Endothelial cell of umbilical vein (primary cell): ENCODE measurements around the gene CHTOP. TPM values are rescaled to one million over a fixed set of nuclear protein-coding genes. Genes with fewer than 3 reads are reported as not detected.

Experiments used
- BruUV-seq: library from RNA; stranded (reverse); fragments of 400-500 nt; replicated peaks from 2 replicates; lab custom pipeline; 2021; lab: Mats Ljungman, UMichigan
- CTCF ChIA-PET: fragments of 300-600, 350-600 bp; sonication (Branson Sonifier 250); formaldehyde crosslinking; loops from one replicate; lab custom pipeline; 2021; ENCODE audit warnings: antibody characterized with exemption, inconsistent platforms; lab: Charles Lee
- POLR2A ChIA-PET: fragments of 300-600, 350-600 bp; sonication (Branson Sonifier 250); formaldehyde crosslinking; loops from one replicate; lab custom pipeline; 2021; ENCODE audit warnings: antibody characterized with exemption, inconsistent platforms; lab: Charles Lee
- DNase-seq: peaks from one replicate; pipeline ENCODE4 v3.0.0-alpha.2; 2011; ENCODE audit warnings: low read depth, low spot score
- FAIRE-seq: peaks from 2 replicates; lab custom pipeline; 2011; peaks lifted over from hg19 to GRCh38; lab: Jason Lieb, UNC
- H2AFZ ChIP-seq: 2 replicates; pipeline ENCODE4 v1.6.0; 2012; ENCODE audit warnings: low read depth, low read length, control low read depth, inconsistent platforms
- H3K27ac ChIP-seq: 2 replicates; pipeline ENCODE4 v1.5.1; 2011; ENCODE audit warnings: low read depth, mild to moderate bottlenecking, control low read depth, low read length, moderate library complexity; ENCODE audit not compliant: insufficient read depth
- H3K27me3 ChIP-seq, 2 experiments: 2 replicates each; pipeline versions ENCODE4 v1.6.0 to v1.6.1; 2011; ENCODE audit warnings: low read length in 2 of 2, mixed read lengths in 1 of 2; ENCODE audit not compliant: control insufficient read depth in 2 of 2, insufficient read depth in 2 of 2
- H3K36me3 ChIP-seq, 2 experiments: 2 replicates in 1 of 2; 3 replicates in 1 of 2; pipeline ENCODE4 v1.5.1; 2011; ENCODE audit warnings: low read length in 2 of 2, mild to moderate bottlenecking in 1 of 2, moderate library complexity in 1 of 2; ENCODE audit not compliant: control insufficient read depth in 2 of 2, insufficient read depth in 2 of 2; ENCODE audit errors: extremely low read depth in 1 of 2
- H3K4me1 ChIP-seq: 3 replicates; pipeline ENCODE4 v1.5.1; 2011; ENCODE audit warnings: mild to moderate bottlenecking, low read length; ENCODE audit not compliant: control insufficient read depth, insufficient read depth; ENCODE audit errors: extremely low read depth
- H3K4me2 ChIP-seq: 2 replicates; pipeline ENCODE4 v1.6.1; 2011; ENCODE audit warnings: low read length, control low read depth, mixed read lengths; ENCODE audit not compliant: insufficient read depth
- H3K4me3 ChIP-seq, 3 experiments: fragments of 200-600 bp in 1 of 3; sonication (generic), shearing (Covaris generic) in 1 of 3; replicated peaks in 1 of 3; 2 replicates each; pipeline ENCODE4 v1.5.1; 2011 to 2016; ENCODE audit warnings: control low read depth in 3 of 3, low read length in 3 of 3, mild to moderate bottlenecking in 2 of 3, inconsistent platforms in 1 of 3, low read depth in 1 of 3, moderate library complexity in 1 of 3; ENCODE audit not compliant: insufficient read depth in 1 of 3
- H3K79me2 ChIP-seq: 2 replicates; pipeline ENCODE4 v1.6.0; 2012; ENCODE audit warnings: low read length, inconsistent platforms; ENCODE audit not compliant: control insufficient read depth, insufficient read depth
- H3K9ac ChIP-seq: replicated peaks from 2 replicates; pipeline ENCODE3; 2011; ENCODE audit warnings: low read length, control low read depth; ENCODE audit not compliant: insufficient read depth; ENCODE audit errors: extremely low read depth
- H3K9me1 ChIP-seq: replicated peaks from 3 replicates; pipeline ENCODE4 v1.6.0; 2011; ENCODE audit warnings: mild to moderate bottlenecking, low read length; ENCODE audit not compliant: control insufficient read depth, insufficient read depth; ENCODE audit errors: extremely low read depth
- H3K9me3 ChIP-seq: replicated peaks from 2 replicates; pipeline ENCODE4 v1.5.1; 2012; ENCODE audit warnings: low read length, inconsistent platforms; ENCODE audit not compliant: control insufficient read depth, insufficient read depth
- H4K20me1 ChIP-seq: replicated peaks from 2 replicates; pipeline ENCODE3; 2011; ENCODE audit warnings: mild to moderate bottlenecking, low read length; ENCODE audit not compliant: control insufficient read depth, insufficient read depth; ENCODE audit errors: extremely low read depth
- CTCF ChIP-seq, 2 donors: IDR thresholded peaks; 1 replicate in 1 of 2; 2 replicates in 1 of 2; pipeline ENCODE4 v1.5.1; 2011; ENCODE audit warnings: low read length in 2 of 2, mild to moderate bottlenecking in 2 of 2, moderate library complexity in 2 of 2, control low read depth in 1 of 2, inconsistent platforms in 1 of 2, low read depth in 1 of 2; ENCODE audit not compliant: insufficient read depth in 1 of 2; ENCODE audit errors: extremely low read depth in 1 of 2
- EZH2 ChIP-seq: IDR thresholded peaks from 2 replicates; pipeline ENCODE4 v1.6.1; 2012; ENCODE audit warnings: borderline replicate concordance, low read depth, mild to moderate bottlenecking, moderate library complexity, low read length, inconsistent platforms; ENCODE audit not compliant: severe bottlenecking
- FOS ChIP-seq: IDR thresholded peaks from 2 replicates; pipeline ENCODE4 v1.6.1; 2011; ENCODE audit warnings: mild to moderate bottlenecking, low read length, moderate library complexity, borderline replicate concordance; ENCODE audit not compliant: insufficient read depth
- GATA2 ChIP-seq: IDR thresholded peaks from 2 replicates; pipeline ENCODE4 v1.7.0; 2011; ENCODE audit warnings: low read depth, mild to moderate bottlenecking, moderate library complexity, mixed read lengths, low read length; ENCODE audit not compliant: insufficient read length, insufficient read depth
- JUN ChIP-seq: IDR thresholded peaks from 2 replicates; pipeline ENCODE4 v1.6.1; 2011; ENCODE audit warnings: borderline replicate concordance, low read depth; ENCODE audit not compliant: insufficient read length, insufficient read depth
- MAX ChIP-seq: IDR thresholded peaks from 2 replicates; pipeline ENCODE4 v1.6.1; 2011; ENCODE audit not compliant: insufficient read depth, insufficient read length
- MYC ChIP-seq: IDR thresholded peaks from one replicate; pipeline ENCODE4 v1.6.1; 2011; ENCODE audit warnings: mild to moderate bottlenecking, low read depth, low read length
- POLR2A ChIP-seq: IDR thresholded peaks from 2 replicates; pipeline ENCODE4 v1.6.1; 2012; ENCODE audit warnings: low read depth, mild to moderate bottlenecking, control low read depth, low read length
- POLR2AphosphoS5 ChIP-seq: IDR thresholded peaks from 2 replicates; pipeline ENCODE4 v1.6.1; 2012; ENCODE audit warnings: low read depth, mild to moderate bottlenecking, control low read depth, low read length, moderate library complexity; ENCODE audit not compliant: insufficient read depth
- dilution Hi-C: fragments of 300-500 bp; cut with MboI; formaldehyde crosslinking; loops from one replicate; pipeline ENCODE4 v1.15.0; 2019; ENCODE audit warnings: low sequenced_read_pairs; ENCODE audit not compliant: extremely low pct_ligation_motif_present
- intact Hi-C: fragments of 100-400 bp; cut with micrococcal nuclease; formaldehyde crosslinking; loops from one replicate; pipeline ENCODE4 v1.10.0; 2022
- polyA plus RNA-seq, 4 experiments: library from polyadenylated mRNA; depleted of rRNA in 3 of 4; stranded (reverse) in 3 of 4; unstranded in 1 of 4; fragments of >200 nt; gene quantifications; 2 replicates each; pipeline versions ENCODE4 v1.2.1 to v1.2.3, GENCODE V29; 2011 to 2012; ENCODE audit warnings: missing spikeins in 1 of 4
- total RNA-seq: library from RNA; stranded (reverse); gene quantifications from 2 replicates; pipeline ENCODE4 v1.2.3, GENCODE V29; 2021

CHTOP gene
- total and polyA plus RNA-seq, 2 donors (not counting 3 experiments of a cell fraction or from before 2014, with no cell fraction given), result 62.0 to 74.4 TPM

GRCh38 chr1:153643100-153643499, 9.2 kb downstream of the CHTOP start:
- no peak overlapping the region for H3K27ac ChIP-seq
- TF ChIP-seq EZH2, result no peak
- no peak for TF ChIP-seq MYC
- TF ChIP-seq POLR2AphosphoS5, result no peak
- TF ChIP-seq MAX, result no peak
- TF ChIP-seq GATA2, result no peak
- TF ChIP-seq POLR2A, result no peak
- no peak for TF ChIP-seq JUN
- no peak for TF ChIP-seq CTCF (IDR thresholded peaks at IDR 0.05; ENCODE audit: extremely low read depth in 1 of 2, insufficient read depth in 1 of 2, low read depth in 1 of 2, low read length in 2 of 2)
- TF ChIP-seq FOS, result no peak
- dilution Hi-C loops, result no loop called here
- no peak for FAIRE-seq
- ChIA-PET POLR2A (interaction anchor here (0.6 to 2.1 kb wide), 4 partner anchors 9 to 71 kb away, joined by 3 to 12 read pairs (median 4); partner anchors contain the start of genes CHTOP and S100A13), CTCF (interaction anchor here (0.8 to 2.3 kb wide), 5 partner anchors 8 to 133 kb away, joined by 3 to 11 read pairs (median 6); partner anchors contain the start of gene S100A13)
- no peak overlapping the region for H3K4me2 ChIP-seq
- H4K20me1 ChIP-seq, result peaks cover 2% of the 10 kb centered on the region
- BruUV-seq, result no TSS peak
- intact Hi-C loops, result no loop called here
- H3K9me3 ChIP-seq, result no peaks in the 10 kb centered on the region
- H3K27me3 ChIP-seq, result no peaks in the 10 kb centered on the region
- no peaks in the 10 kb centered on the region for H3K9me1 ChIP-seq
- H2AFZ ChIP-seq, result no peak overlapping the region
- H3K4me1 ChIP-seq, result no peaks in the 10 kb centered on the region
- H3K4me3 ChIP-seq, result no peak overlapping the region
- peaks cover 45 to 46% of the 10 kb centered on the region in 2 experiments for H3K36me3 ChIP-seq
- no peak for DNase-seq
- peaks cover 19% of the 10 kb centered on the region for H3K79me2 ChIP-seq
- no peak overlapping the region for H3K9ac ChIP-seq
